ENCODE measurements around the gene CAMK1D.

CAMK1D gene

DNA sequence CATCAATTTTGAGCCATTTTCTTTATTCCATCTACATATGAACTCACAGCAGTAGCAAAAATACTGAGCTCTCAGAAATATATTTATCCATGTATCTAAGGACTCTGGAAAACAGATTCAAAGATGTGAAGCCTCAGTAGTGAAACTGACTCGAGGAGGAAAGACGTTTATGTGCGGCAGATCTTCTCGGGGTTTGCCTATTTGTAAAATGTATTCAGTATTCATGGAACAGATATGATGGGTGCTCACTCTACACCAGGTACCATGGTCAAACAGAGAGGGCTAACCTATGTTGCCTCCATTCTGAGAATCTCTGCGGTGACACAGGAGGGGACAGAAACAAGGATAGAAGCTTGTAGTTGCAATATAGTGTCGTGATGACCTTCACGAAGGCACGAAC is 93.7 kb downstream of the CAMK1D start:
- Histone ChIP-seq H3K27me3 (ENCODE audit: insufficient read depth, low read length) (no peaks in the 10 kb centered on the region), H3K4me1 (ENCODE audit: control insufficient read depth, insufficient read depth, low read length, unreplicated experiment) (no peaks in the 10 kb centered on the region), H3K4me3 (ENCODE audit: low read depth, low read length) (no peak overlapping the region), H3K36me3 (ENCODE audit: insufficient read depth, low read length) (no peaks in the 10 kb centered on the region), H2AFZ (ENCODE audit: low read length, unreplicated experiment) (no peak overlapping the region), H3K79me2 (ENCODE audit: control insufficient read depth, insufficient read depth, low read length, unreplicated experiment) (no peaks in the 10 kb centered on the region), H3K27ac (ENCODE audit: low read depth, low read length) (no peak overlapping the region)

DNA sequence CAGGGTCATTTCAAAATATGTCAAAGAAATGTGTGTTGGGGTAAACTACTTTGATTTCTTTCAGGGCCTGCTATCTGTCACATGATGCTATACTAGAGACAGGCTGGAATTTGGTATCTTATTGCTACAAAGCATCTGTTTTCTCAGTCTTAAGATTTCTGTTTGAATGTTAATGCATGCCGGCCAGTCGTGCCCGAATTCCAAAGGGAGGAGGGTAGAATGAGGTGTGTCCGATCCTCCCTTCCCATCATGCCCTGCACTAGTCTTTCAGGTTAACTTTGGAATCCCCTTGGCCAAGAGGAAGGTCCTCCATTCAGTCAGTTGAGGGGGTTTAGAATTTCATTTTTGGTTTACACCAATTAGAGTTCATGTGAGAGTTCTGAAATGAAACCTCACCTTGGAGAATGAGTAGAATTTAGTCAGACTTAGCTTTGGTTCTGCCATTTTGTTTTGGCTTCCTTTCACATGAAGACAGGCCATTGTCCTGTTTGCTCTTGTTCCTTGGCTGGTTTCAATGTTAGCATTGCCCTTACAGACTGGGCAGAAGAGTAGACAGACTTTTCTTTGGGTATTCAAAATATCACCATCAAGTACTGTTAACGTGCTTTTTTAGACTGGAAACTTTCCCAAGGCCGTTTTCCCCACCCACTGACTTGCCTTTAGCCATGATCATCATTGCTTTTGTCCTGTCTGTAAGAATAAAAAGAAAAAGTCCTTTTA is 95.8 kb downstream of the CAMK1D start:
- no peak overlapping the region for H3K4me3 ChIP-seq (ENCODE audit: low read depth, low read length)
- no peak overlapping the region for H2AFZ ChIP-seq (ENCODE audit: low read length, unreplicated experiment)
- no peak overlapping the region for H3K27ac ChIP-seq (ENCODE audit: low read depth, low read length)
- peaks cover 7% of the 10 kb centered on the region for H3K4me1 ChIP-seq (ENCODE audit: control insufficient read depth, insufficient read depth, low read length, unreplicated experiment)
- no peaks in the 10 kb centered on the region for H3K79me2 ChIP-seq (ENCODE audit: control insufficient read depth, insufficient read depth, low read length, unreplicated experiment)
- H3K36me3 ChIP-seq (ENCODE audit: insufficient read depth, low read length): no peaks in the 10 kb centered on the region
- H3K27me3 ChIP-seq (ENCODE audit: insufficient read depth, low read length): no peaks in the 10 kb centered on the region

DNA sequence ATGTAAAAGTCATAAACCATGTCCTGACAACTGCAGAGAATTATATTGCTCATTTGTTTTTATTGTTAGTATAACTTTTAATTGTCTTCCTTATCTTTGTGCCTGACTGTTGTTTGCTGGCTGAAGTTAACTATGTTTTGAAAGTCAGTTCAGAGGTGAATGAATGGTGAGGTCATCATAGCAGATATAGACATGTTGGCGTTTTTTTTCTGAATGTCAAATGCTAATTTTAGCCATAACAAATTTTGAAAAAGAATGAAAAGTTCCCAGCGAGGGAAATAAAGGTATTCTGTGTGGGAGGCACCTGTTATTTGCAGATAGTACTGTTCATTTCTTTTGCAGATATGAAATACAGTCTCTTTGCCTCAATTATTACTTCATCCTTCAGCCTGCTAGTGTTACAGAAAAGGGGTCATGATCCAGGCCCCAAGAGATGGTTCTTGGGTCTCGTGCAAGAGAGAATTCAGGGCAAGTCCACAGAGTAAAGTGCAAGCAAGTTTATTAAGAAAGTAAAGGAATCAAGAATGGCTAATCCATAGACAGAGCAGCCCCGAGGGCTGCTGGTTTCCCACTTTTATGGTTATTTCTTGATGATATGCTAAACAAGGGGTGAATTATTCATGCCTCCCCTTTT is 96.5 kb downstream of the CAMK1D start:
- no peak overlapping the region for H2AFZ ChIP-seq (ENCODE audit: low read length, unreplicated experiment)
- no peaks in the 10 kb centered on the region for H3K27me3 ChIP-seq (ENCODE audit: insufficient read depth, low read length)
- H3K79me2 ChIP-seq (ENCODE audit: control insufficient read depth, insufficient read depth, low read length, unreplicated experiment): no peaks in the 10 kb centered on the region
- no peaks in the 10 kb centered on the region for H3K36me3 ChIP-seq (ENCODE audit: insufficient read depth, low read length)
- H3K4me1 ChIP-seq (ENCODE audit: control insufficient read depth, insufficient read depth, low read length, unreplicated experiment): peaks cover 7% of the 10 kb centered on the region
- no peak overlapping the region for H3K27ac ChIP-seq (ENCODE audit: low read depth, low read length)
- H3K4me3 ChIP-seq (ENCODE audit: low read depth, low read length): no peak overlapping the region

DNA sequence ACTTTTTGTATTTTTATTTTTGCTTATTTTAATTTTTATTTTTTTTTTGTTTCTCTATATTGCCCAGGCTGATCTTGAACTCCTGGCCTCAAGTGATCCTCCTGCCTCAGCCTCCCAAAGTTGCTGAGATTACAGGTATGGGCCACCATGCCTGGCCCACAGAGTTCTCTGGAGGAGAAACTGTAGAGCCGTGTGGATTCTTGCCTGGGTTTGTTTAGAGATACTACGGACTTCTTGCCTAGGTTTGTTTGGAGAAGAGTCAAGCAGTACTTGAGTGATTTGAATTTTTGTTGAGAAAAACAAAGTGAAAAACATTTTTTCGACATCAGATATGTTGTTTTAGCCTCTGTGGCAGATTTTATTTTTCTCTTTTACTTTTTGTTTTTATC is 99.0 kb downstream of the CAMK1D start:
- Histone ChIP-seq H3K4me1 (ENCODE audit: control insufficient read depth, insufficient read depth, low read length, unreplicated experiment) (peaks cover 7% of the 10 kb centered on the region), H2AFZ (ENCODE audit: low read length, unreplicated experiment) (no peak overlapping the region), H3K36me3 (ENCODE audit: insufficient read depth, low read length) (no peaks in the 10 kb centered on the region), H3K4me3 (ENCODE audit: low read depth, low read length) (no peak overlapping the region), H3K27ac (ENCODE audit: low read depth, low read length) (peak overlapping the region; percentile 78), H3K27me3 (ENCODE audit: insufficient read depth, low read length) (no peaks in the 10 kb centered on the region), H3K79me2 (ENCODE audit: control insufficient read depth, insufficient read depth, low read length, unreplicated experiment) (no peaks in the 10 kb centered on the region)

DNA sequence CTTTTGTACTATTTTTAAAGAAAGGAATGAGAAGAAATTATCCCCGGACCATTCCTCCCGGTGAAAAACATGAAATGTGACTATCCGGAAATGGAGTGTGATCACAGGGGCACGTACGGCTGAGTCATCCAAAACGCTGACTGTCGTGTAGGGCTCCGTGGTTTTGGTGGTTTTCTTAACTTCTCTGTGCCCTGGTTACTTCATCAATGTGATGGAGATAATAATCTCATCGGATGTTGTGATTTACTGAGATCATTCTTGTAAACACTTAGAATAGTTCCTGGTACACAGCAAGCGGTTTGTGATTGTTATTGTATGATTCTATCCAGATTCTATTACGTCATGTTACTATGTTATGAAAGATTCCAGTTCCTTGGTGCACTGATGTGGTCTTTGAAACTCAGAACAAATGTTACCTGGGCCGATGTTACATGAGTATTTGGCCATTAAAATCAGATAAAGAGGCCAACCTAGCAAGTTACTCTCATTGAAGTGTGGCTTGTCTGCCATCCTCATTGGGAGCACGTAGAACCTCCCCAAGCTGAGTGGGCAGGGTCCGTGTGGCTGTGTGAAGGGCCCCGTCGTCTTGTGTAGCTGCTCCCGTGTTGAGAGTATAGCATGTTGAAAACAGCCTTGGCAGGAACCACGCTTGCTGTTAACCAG is 99.5 kb downstream of the CAMK1D start:
- Histone ChIP-seq H3K27me3 (ENCODE audit: insufficient read depth, low read length) (no peaks in the 10 kb centered on the region), H3K36me3 (ENCODE audit: insufficient read depth, low read length) (no peaks in the 10 kb centered on the region), H3K27ac (ENCODE audit: low read depth, low read length) (peak overlapping the region; percentile 78), H3K4me3 (ENCODE audit: low read depth, low read length) (no peak overlapping the region), H2AFZ (ENCODE audit: low read length, unreplicated experiment) (no peak overlapping the region), H3K79me2 (ENCODE audit: control insufficient read depth, insufficient read depth, low read length, unreplicated experiment) (no peaks in the 10 kb centered on the region), H3K4me1 (ENCODE audit: control insufficient read depth, insufficient read depth, low read length, unreplicated experiment) (peaks cover 12% of the 10 kb centered on the region)

DNA sequence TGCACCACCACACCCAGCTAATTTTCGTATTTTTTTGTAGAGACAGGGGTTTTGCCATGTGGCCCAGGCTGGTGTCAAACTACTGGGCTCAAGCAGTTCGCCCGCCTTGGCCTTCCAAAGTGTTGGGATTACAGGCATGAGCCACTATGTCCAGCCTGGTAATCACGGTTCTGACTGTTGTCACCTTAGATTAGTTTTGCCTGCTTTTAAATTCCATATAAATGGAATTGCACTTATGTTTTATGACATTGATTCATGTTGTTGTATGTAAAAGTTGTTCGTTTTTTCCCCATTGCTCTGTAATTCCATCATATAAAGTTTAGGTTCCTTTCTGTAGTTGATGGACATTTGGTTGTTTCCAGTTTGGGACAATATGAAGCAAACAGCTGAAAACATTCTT is 106.0 kb downstream of the CAMK1D start:
- no peaks in the 10 kb centered on the region for H3K36me3 ChIP-seq (ENCODE audit: insufficient read depth, low read length)
- H3K27me3 ChIP-seq (ENCODE audit: insufficient read depth, low read length): no peaks in the 10 kb centered on the region
- H3K4me1 ChIP-seq (ENCODE audit: control insufficient read depth, insufficient read depth, low read length, unreplicated experiment): peaks cover 23% of the 10 kb centered on the region
- H2AFZ ChIP-seq (ENCODE audit: low read length, unreplicated experiment): no peak overlapping the region
- no peaks in the 10 kb centered on the region for H3K79me2 ChIP-seq (ENCODE audit: control insufficient read depth, insufficient read depth, low read length, unreplicated experiment)
- no peak overlapping the region for H3K4me3 ChIP-seq (ENCODE audit: low read depth, low read length)
- peak overlapping the region; percentile 54; the same call in 1 of the 2 replicates for H3K27ac ChIP-seq (ENCODE audit: low read depth, low read length)

DNA sequence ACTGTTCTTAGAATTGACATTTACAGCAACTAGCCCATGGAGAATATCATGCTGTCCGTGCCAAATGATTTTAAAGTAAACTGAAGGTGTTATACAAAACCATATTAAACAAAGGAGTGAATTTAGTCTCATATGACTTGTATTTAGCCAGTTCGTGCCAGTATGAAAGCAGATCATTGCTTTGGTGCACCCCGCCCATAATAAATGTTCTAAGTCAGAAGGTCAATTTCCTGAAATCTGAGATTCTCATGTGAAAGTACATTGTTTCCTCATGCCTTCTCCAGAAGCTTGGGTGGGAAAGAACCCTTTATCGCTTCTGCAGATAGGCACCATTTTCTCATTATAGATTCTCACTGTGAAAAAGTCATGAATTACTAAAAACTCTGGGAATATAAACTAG is 106.4 kb downstream of the CAMK1D start:
- Histone ChIP-seq H3K4me3 (ENCODE audit: low read depth, low read length) (no peak overlapping the region), H3K36me3 (ENCODE audit: insufficient read depth, low read length) (no peaks in the 10 kb centered on the region), H3K4me1 (ENCODE audit: control insufficient read depth, insufficient read depth, low read length, unreplicated experiment) (peaks cover 23% of the 10 kb centered on the region), H3K27me3 (ENCODE audit: insufficient read depth, low read length) (no peaks in the 10 kb centered on the region), H3K27ac (ENCODE audit: low read depth, low read length) (peak overlapping the region; percentile 59), H3K79me2 (ENCODE audit: control insufficient read depth, insufficient read depth, low read length, unreplicated experiment) (no peaks in the 10 kb centered on the region), H2AFZ (ENCODE audit: low read length, unreplicated experiment) (no peak overlapping the region)

DNA sequence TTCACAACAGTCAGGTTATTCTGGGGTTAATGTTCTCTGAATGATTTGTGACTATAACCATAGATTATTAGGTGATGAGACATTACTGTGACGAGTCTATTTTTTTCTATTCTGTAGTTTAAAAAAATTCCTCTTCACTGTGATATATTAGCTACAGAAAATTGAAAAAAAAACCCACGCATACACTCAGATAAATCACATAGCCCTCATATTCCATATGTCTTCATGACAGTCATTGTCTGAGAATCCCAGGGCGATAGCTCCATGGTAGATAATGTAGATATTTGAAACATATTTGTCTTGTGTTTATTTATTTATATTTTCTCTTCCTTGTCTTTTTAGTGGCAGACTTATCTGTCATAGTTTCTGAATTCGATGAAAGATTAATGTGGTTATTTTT is 110.0 kb downstream of the CAMK1D start:
- H3K4me3 ChIP-seq (ENCODE audit: low read depth, low read length): peak overlapping the region; percentile 22; the same call in 1 of the 2 replicates
- H3K27ac ChIP-seq (ENCODE audit: low read depth, low read length): peak overlapping the region; percentile 18; the same call in 1 of the 2 replicates
- peaks cover 17% of the 10 kb centered on the region for H3K4me1 ChIP-seq (ENCODE audit: control insufficient read depth, insufficient read depth, low read length, unreplicated experiment)
- H2AFZ ChIP-seq (ENCODE audit: low read length, unreplicated experiment): no peak overlapping the region
- no peaks in the 10 kb centered on the region for H3K79me2 ChIP-seq (ENCODE audit: control insufficient read depth, insufficient read depth, low read length, unreplicated experiment)
- H3K27me3 ChIP-seq (ENCODE audit: insufficient read depth, low read length): no peaks in the 10 kb centered on the region
- H3K36me3 ChIP-seq (ENCODE audit: insufficient read depth, low read length): no peaks in the 10 kb centered on the region

DNA sequence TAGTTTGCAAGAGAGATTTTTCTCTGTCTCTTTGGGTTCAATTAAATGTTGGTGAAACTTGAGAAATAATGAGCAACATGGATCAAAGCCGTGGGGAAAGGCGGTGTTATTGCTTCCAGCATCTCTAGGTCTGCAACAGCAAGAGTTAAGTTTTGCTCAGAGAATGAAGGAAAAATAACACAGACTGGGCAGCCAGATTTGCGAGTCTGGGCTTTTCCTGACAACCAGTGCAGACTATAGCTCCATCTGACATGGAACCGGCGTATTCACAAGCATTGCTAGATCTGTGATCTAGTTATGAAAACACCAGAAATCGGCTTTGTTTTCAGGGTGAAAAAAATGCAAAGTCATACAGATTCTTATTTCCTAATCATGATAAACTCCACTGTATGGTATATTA is 110.4 kb downstream of the CAMK1D start:
- Histone ChIP-seq H3K4me1 (ENCODE audit: control insufficient read depth, insufficient read depth, low read length, unreplicated experiment) (peaks cover 17% of the 10 kb centered on the region), H3K36me3 (ENCODE audit: insufficient read depth, low read length) (no peaks in the 10 kb centered on the region), H3K27ac (ENCODE audit: low read depth, low read length) (peak overlapping the region; percentile 18; the same call in 1 of the 2 replicates), H3K27me3 (ENCODE audit: insufficient read depth, low read length) (no peaks in the 10 kb centered on the region), H3K79me2 (ENCODE audit: control insufficient read depth, insufficient read depth, low read length, unreplicated experiment) (no peaks in the 10 kb centered on the region), H3K4me3 (ENCODE audit: low read depth, low read length) (peak overlapping the region; percentile 22; the same call in 1 of the 2 replicates), H2AFZ (ENCODE audit: low read length, unreplicated experiment) (no peak overlapping the region)

DNA sequence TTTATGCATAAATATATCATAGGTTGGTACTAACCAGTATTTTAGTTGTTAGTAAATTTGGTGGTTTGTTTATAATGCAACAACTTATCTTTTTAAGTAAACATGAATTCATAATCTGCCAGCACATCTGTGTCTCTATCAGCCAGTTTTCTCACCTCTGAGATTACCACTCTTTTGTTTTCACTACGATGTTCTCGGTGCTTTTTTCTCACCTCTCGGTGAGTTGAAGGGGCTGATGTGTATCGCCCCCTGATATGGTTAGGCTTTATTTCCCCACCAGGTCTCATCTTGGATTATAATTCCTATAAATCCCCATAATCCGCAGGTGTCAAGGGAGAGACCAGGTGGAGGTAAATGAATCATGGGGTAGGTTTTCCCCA is 114.1 kb downstream of the CAMK1D start:
- H3K4me3 ChIP-seq (ENCODE audit: low read depth, low read length): no peak overlapping the region
- no peaks in the 10 kb centered on the region for H3K79me2 ChIP-seq (ENCODE audit: control insufficient read depth, insufficient read depth, low read length, unreplicated experiment)
- no peak overlapping the region for H2AFZ ChIP-seq (ENCODE audit: low read length, unreplicated experiment)
- no peaks in the 10 kb centered on the region for H3K36me3 ChIP-seq (ENCODE audit: insufficient read depth, low read length)
- no peaks in the 10 kb centered on the region for H3K27me3 ChIP-seq (ENCODE audit: insufficient read depth, low read length)
- H3K27ac ChIP-seq (ENCODE audit: low read depth, low read length): no peak overlapping the region
- H3K4me1 ChIP-seq (ENCODE audit: control insufficient read depth, insufficient read depth, low read length, unreplicated experiment): no peaks in the 10 kb centered on the region

Data from ACC112 (cell line).